Measurements from ENCODE around the gene SLC43A3.
A peak's percentile ranks its signal among the peaks of the same experiment; 100 is the strongest.

The SLC43A3 gene

GRCh38 chr11:57467508-57468157, 40.7 kb upstream of the SLC43A3 start:
- no peaks in the 10 kb centered on the region for H3K36me3 ChIP-seq
- no peak overlapping the region for H3K27ac ChIP-seq
- H3K27me3 ChIP-seq (ENCODE audit: insufficient read depth, low read depth, severe bottlenecking) = peaks cover 70% of the 10 kb centered on the region
- no peak for TF ChIP-seq CTCF (IDR thresholded peaks at IDR 0.05; ENCODE audit: low read depth, low read length)
- no peak for DNase-seq
- H3K4me3 ChIP-seq (ENCODE audit: low read depth, low read length) = no peak overlapping the region
- no peaks in the 10 kb centered on the region for H3K9me3 ChIP-seq (ENCODE audit: severe bottlenecking)

GRCh38 chr11:57466680-57467079, 39.8 kb upstream of the SLC43A3 start:
- no peak for DNase-seq
- no peak overlapping the region for H3K27ac ChIP-seq
- no peaks in the 10 kb centered on the region for H3K36me3 ChIP-seq
- H3K4me3 ChIP-seq (ENCODE audit: low read depth, low read length) = no peak overlapping the region
- H3K9me3 ChIP-seq (ENCODE audit: severe bottlenecking) = no peaks in the 10 kb centered on the region
- peaks cover 75% of the 10 kb centered on the region for H3K27me3 ChIP-seq (ENCODE audit: insufficient read depth, low read depth, severe bottlenecking)
- TF ChIP-seq CTCF (IDR thresholded peaks at IDR 0.05; ENCODE audit: low read depth, low read length) = no peak

GRCh38 chr11:57464539-57465181, 37.7 kb upstream of the SLC43A3 start:
- Histone ChIP-seq H3K27me3 (ENCODE audit: insufficient read depth, low read depth, severe bottlenecking) (peaks cover 88% of the 10 kb centered on the region), H3K9me3 (ENCODE audit: severe bottlenecking) (no peaks in the 10 kb centered on the region), H3K4me3 (ENCODE audit: low read depth, low read length) (no peak overlapping the region), H3K36me3 (no peaks in the 10 kb centered on the region), H3K27ac (no peak overlapping the region)
- TF ChIP-seq CTCF (IDR thresholded peaks at IDR 0.05; ENCODE audit: low read depth, low read length) = no peak
- no peak for DNase-seq

GRCh38 chr11:57463671-57464538, 37.0 kb upstream of the SLC43A3 start:
- peaks cover 88% of the 10 kb centered on the region for H3K27me3 ChIP-seq (ENCODE audit: insufficient read depth, low read depth, severe bottlenecking)
- no peak overlapping the region for H3K4me3 ChIP-seq (ENCODE audit: low read depth, low read length)
- DNase-seq = peak; percentile 79
- H3K9me3 ChIP-seq (ENCODE audit: severe bottlenecking) = no peaks in the 10 kb centered on the region
- H3K27ac ChIP-seq = no peak overlapping the region
- no peaks in the 10 kb centered on the region for H3K36me3 ChIP-seq
- no peak for TF ChIP-seq CTCF (IDR thresholded peaks at IDR 0.05; ENCODE audit: low read depth, low read length)

- no peak for TF ChIP-seq CTCF (IDR thresholded peaks at IDR 0.05; ENCODE audit: low read depth, low read length)
- no peak overlapping the region for H3K4me3 ChIP-seq (ENCODE audit: low read depth, low read length)
Measured at GRCh38 chr11:57462597-57462996, 35.7 kb upstream of the SLC43A3 start.

More at GRCh38 chr11:57462597-57462996, 35.7 kb upstream of the SLC43A3 start:
- peaks cover 90% of the 10 kb centered on the region for H3K27me3 ChIP-seq (ENCODE audit: insufficient read depth, low read depth, severe bottlenecking)
- DNase-seq = no peak
- no peaks in the 10 kb centered on the region for H3K36me3 ChIP-seq
- no peaks in the 10 kb centered on the region for H3K9me3 ChIP-seq (ENCODE audit: severe bottlenecking)
- H3K27ac ChIP-seq = no peak overlapping the region
